ENCODE measurements around the gene TRIM66.
"Not testable (repeated sequence)": the region's sequence is repeated elsewhere in the genome, so short reads cannot be mapped to it uniquely, and the experiment has no call there.

DNA sequence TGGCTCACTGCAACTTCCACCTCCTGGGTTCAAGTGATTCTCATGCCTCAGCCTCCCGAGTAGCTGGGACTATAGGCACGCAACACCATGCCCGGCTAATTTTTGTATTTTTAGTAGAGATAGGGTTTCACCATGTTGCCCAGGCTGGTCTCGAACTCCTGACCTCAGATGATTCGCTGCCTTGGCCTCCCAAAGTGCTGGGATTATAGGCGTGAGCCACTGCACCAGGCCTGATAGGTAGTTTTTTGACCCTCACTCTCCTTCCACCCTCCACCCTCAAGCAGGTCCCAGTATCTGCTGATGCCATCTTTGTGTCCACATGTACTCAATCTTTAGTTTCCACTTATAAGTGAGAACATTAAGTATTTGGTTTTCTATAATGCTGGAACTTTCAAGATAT, 12.4 kb downstream of the TRIM66 start:
- TF ChIP-seq, protein P1, sequence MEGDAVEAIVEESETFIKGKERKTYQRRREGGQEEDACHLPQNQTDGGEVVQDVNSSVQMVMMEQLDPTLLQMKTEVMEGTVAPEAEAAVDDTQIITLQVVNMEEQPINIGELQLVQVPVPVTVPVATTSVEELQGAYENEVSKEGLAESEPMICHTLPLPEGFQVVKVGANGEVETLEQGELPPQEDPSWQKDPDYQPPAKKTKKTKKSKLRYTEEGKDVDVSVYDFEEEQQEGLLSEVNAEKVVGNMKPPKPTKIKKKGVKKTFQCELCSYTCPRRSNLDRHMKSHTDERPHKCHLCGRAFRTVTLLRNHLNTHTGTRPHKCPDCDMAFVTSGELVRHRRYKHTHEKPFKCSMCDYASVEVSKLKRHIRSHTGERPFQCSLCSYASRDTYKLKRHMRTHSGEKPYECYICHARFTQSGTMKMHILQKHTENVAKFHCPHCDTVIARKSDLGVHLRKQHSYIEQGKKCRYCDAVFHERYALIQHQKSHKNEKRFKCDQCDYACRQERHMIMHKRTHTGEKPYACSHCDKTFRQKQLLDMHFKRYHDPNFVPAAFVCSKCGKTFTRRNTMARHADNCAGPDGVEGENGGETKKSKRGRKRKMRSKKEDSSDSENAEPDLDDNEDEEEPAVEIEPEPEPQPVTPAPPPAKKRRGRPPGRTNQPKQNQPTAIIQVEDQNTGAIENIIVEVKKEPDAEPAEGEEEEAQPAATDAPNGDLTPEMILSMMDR (IDR thresholded peaks at IDR 0.05), result not testable (repeated sequence)
- TF ChIP-seq POLR2A (IDR thresholded peaks at IDR 0.05), result not testable (repeated sequence)
